ENCODE results near the gene SLC2A1. TPM values are rescaled to one million over a fixed set of nuclear protein-coding genes. Genes with fewer than 3 reads are reported as not detected.

The SLC2A1 gene
- total RNA-seq, 1 donor from 2014 or later = 511 TPM

DNA sequence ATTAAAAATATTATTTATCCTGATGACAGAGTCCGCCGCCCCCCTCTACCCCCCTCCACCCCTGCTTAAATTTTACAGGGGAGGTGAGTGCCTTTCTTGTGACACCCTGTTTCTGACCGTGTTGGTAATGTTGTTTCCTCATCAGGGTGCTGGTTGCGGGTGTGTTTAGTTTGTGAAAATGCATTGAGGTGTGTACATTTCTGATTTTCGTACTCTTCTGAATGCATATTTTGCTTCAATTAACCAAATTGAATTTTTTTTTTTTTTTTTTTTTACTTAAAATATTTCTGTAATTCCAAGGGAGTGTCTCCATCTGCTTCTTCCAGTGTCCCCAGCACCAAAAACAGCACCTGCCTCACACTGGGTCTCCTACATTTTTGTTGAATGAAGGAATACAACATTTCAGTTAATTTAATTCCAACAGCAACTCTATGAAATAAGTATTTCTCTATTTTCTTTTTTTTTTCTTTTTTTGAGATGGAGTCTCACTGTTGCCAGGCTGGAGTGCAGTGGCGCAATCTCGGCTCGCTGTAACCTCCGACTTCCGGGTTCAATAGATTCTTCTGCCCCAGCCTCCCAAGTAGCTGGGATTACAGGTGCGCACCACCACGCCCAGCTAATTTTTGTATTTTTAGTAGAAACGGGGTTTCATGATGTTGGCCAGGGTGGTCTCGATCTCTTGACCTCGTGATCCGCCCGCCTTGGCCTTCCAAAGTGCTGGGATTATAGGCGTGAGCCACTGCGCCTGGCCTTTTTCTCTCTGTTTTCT is 5.6 kb upstream of the SLC2A1 start:
- no peak for DNase-seq (ENCODE audit: low spot score)
- Mint-ChIP-seq H3K4me1 (ENCODE audit: unreplicated experiment) (peaks cover 51% of the 10 kb centered on the region), H3K36me3 (ENCODE audit: low read depth, unreplicated experiment) (peaks cover 12% of the 10 kb centered on the region), H3K4me3 (ENCODE audit: unreplicated experiment) (no peak overlapping the region), H3K27ac (ENCODE audit: unreplicated experiment) (no peak overlapping the region), H3K27me3 (ENCODE audit: unreplicated experiment) (peaks cover 7% of the 10 kb centered on the region), H3K9me3 (ENCODE audit: unreplicated experiment) (no peaks in the 10 kb centered on the region)
- TF ChIP-seq, protein P1, sequence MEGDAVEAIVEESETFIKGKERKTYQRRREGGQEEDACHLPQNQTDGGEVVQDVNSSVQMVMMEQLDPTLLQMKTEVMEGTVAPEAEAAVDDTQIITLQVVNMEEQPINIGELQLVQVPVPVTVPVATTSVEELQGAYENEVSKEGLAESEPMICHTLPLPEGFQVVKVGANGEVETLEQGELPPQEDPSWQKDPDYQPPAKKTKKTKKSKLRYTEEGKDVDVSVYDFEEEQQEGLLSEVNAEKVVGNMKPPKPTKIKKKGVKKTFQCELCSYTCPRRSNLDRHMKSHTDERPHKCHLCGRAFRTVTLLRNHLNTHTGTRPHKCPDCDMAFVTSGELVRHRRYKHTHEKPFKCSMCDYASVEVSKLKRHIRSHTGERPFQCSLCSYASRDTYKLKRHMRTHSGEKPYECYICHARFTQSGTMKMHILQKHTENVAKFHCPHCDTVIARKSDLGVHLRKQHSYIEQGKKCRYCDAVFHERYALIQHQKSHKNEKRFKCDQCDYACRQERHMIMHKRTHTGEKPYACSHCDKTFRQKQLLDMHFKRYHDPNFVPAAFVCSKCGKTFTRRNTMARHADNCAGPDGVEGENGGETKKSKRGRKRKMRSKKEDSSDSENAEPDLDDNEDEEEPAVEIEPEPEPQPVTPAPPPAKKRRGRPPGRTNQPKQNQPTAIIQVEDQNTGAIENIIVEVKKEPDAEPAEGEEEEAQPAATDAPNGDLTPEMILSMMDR (IDR thresholded peaks at IDR 0.05; ENCODE audit: unreplicated experiment) = no peak

DNA sequence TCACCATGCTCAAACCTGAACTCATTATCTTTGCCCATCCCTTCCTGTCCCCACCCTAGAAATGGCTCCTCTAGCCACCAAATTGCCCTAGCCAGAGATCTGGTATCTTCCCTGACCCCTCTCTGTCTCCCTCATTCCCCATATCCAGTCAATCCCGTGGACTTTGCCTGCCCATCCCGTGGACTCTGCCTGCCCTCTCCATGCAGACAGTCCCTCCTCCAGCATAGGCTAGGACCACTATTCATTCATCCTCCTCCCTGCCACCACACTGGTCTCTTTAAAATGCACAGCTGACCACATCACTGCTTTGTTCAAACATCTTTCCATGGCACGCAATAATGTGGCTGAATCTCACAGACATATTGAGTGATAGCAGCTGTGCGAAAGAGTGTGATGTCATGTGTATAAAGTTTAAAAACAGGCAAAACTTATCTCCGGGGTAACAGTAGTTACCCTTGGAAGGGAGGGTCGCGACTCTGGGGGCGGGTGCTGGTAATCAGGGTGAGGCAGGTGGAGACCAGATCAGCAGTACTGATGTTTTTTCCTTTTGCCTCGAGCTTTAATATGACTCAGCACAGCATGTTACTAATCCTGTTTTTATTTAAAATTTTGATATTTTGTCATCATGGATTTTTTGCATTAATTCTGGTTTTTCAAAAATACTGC is 4.8 kb upstream of the SLC2A1 start:
- Mint-ChIP-seq H3K4me3 (ENCODE audit: unreplicated experiment) (peak overlapping the region; percentile 74), H3K27ac (ENCODE audit: unreplicated experiment) (peak overlapping the region; percentile 33), H3K9me3 (ENCODE audit: unreplicated experiment) (no peaks in the 10 kb centered on the region), H3K27me3 (ENCODE audit: unreplicated experiment) (peaks cover 7% of the 10 kb centered on the region), H3K4me1 (ENCODE audit: unreplicated experiment) (peaks cover 52% of the 10 kb centered on the region), H3K36me3 (ENCODE audit: low read depth, unreplicated experiment) (peaks cover 12% of the 10 kb centered on the region)
- DNase-seq (ENCODE audit: low spot score) = no peak
- TF ChIP-seq, protein P1 (IDR thresholded peaks at IDR 0.05; ENCODE audit: unreplicated experiment) = no peak

DNA sequence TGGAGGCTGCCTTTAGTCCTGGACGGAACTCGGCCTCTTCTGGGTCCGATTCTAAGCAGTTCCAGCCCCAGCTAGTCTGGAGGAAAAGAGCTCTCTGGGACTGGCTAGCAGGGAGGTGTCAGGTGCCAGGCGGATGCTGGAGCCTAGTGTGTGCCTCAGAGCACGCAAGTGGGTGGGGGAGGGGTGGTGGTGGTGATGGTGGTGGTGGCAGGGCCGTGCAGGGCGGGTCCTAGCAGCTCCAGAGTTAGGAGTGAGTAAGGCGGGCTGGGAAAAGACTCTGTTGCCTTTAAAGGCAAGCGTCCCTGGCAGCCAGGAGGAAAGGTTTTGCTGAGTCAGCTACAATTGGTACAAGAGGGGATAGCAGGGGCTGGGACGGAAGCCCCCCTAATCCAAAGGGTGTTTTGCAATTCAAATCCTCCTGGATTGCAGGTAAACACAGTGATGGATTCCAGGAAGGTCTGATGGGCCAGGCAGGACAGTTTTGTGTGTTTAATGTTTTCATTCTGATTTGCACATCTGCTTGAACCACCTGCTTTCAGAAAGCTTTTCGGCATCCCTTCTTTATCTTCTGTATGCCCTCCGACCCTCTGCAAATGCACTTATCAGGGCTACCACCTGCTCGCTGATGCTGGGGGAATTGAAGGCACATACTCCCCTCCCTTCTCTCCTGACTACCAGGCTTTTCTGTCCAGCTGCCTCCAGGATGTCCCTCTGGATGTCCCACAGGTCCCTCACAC is 4.1 kb upstream of the SLC2A1 start:
- DNase-seq (ENCODE audit: low spot score) = peak; percentile 16
- no peak overlapping the region for H3K27ac Mint-ChIP-seq (ENCODE audit: unreplicated experiment)
- peaks cover 7% of the 10 kb centered on the region for H3K27me3 Mint-ChIP-seq (ENCODE audit: unreplicated experiment)
- TF ChIP-seq, protein P1 (IDR thresholded peaks at IDR 0.05; ENCODE audit: unreplicated experiment) = no peak
- no peak overlapping the region for H3K4me3 Mint-ChIP-seq (ENCODE audit: unreplicated experiment)
- H3K9me3 Mint-ChIP-seq (ENCODE audit: unreplicated experiment) = no peaks in the 10 kb centered on the region
- H3K4me1 Mint-ChIP-seq (ENCODE audit: unreplicated experiment) = peaks cover 52% of the 10 kb centered on the region
- H3K36me3 Mint-ChIP-seq (ENCODE audit: low read depth, unreplicated experiment) = peaks cover 8% of the 10 kb centered on the region

DNA sequence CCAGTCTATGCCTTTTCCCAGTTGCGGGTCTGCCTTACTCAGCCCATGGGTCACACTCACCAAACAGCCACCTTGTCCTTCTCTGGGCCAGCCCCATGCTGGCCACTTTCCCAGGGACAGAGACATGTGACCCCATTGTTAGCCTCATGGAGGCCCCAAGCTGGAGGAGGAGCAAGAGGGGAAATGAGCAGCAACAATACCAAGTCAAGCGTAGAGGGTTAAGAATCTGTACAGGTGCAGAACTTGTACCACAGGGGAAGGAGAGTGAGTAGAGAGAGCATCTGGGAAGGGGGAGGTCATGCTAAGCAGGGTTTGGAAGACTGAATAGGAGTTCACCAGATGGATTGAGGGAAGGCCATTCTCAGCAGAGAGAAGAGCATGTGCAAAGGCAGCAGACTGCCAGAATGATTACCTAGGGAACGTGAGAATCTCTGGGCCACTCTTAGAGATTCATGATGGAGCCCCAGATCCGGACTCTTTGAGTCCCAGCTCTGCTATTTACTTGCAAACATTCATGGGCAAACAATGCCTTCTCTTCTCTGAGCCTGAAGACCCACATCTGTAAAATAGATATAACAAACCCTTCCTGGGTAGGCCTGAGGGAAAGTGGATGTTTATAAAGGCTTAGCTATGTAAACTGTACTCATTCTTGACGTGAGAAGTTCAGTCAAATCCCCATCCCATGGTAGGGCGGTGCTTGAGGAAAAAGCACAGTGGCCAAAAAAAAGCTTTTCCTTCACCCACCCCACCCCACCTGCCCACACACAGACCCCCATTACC is 2.8 kb upstream of the SLC2A1 start:
- H3K36me3 Mint-ChIP-seq (ENCODE audit: low read depth, unreplicated experiment) = peaks cover 16% of the 10 kb centered on the region
- TF ChIP-seq, protein P1 (IDR thresholded peaks at IDR 0.05; ENCODE audit: unreplicated experiment) = no peak
- H3K4me1 Mint-ChIP-seq (ENCODE audit: unreplicated experiment) = peaks cover 59% of the 10 kb centered on the region
- H3K4me3 Mint-ChIP-seq (ENCODE audit: unreplicated experiment) = peak overlapping the region; percentile 79
- peak overlapping the region; percentile 62 for H3K27ac Mint-ChIP-seq (ENCODE audit: unreplicated experiment)
- no peaks in the 10 kb centered on the region for H3K9me3 Mint-ChIP-seq (ENCODE audit: unreplicated experiment)
- DNase-seq (ENCODE audit: low spot score) = no peak
- peaks cover 7% of the 10 kb centered on the region for H3K27me3 Mint-ChIP-seq (ENCODE audit: unreplicated experiment)

All from endothelial cell (in vitro differentiated cells).